ENCODE data around the gene FBLN2.
A peak's percentile ranks its signal among the peaks of the same experiment; 100 is the strongest.

The FBLN2 gene

DNA sequence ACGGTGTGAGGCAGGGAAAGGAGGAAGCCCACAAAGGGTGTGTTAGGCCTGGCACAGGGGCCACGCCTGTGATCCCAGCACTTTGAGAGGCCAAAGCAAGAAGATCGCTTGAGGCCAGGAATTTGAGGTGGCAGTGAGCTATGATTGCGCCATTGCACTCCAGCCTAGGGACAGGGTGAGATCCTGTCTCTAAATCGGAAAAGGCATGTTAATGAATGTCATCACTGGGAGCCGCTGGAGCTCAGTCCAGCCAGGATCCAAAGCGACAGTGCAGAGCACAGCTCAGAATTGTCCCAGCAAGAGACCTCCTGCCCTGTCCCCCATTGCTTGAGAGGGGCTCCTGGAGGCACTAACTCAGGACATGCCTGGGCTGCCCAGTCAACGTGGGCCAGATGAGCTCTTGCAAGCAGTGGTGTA lies 15.0 kb upstream of the FBLN2 start:
- DNase-seq, result no peak

DNA sequence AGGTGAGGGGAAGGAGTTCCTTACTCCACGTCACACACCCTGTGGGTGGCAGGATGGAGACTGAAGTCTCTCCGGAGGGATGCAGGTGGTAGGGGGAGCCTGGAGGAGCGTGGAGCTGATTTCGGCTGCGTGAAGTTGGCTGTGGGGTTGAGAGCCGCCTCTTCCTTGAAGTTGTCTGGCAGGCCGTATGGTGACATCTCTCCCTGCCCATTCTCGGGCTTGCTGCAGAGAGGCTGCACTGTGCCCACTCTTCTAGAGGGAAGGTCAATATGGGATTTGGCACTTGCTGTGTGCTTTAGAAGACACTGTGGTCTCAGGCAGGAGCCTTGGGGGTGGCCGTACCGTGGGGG lies 13.4 kb upstream of the FBLN2 start:
- DNase-seq, result no peak

DNA sequence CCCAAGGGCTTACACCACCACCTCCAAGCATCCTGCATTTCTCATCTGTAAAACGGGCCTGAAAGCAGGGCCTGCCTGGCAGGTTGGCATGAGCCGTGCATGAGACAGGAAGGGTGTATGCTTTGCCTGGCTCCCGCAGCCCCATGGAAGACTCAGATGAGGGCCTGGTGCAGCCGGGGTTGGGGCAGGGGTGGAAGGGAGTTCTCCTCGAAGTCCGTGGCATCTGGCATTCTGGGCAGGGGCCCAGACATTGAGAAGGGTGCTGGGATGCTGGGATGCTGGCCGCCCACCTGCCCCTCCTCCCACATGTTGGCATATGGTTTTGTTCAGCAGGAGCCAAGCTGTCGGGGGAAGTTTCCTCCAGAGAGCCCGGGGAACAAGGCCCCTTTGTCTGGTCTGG lies 13.0 kb upstream of the FBLN2 start:
- no peak for DNase-seq

DNA sequence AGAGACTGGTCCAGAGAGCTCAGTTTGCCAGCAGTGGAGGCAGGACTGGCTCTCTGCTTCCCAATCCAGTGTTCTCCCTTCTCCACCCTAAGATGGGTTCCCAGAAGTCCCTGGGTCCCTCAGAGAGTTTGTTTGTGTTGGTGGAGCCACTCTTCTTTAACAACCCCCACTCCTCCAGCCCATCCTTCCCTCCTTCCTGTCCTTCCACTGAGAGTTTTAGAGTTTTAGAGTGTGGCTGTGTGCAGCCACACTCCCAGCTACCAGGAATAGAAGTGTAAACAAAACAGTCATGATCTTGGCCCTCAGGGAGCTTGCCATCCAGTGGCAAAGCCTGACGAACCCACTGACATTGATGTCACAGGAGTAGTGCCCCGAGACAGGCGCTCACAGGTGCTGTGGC lies 12.5 kb upstream of the FBLN2 start:
- DNase-seq, result no peak

DNA sequence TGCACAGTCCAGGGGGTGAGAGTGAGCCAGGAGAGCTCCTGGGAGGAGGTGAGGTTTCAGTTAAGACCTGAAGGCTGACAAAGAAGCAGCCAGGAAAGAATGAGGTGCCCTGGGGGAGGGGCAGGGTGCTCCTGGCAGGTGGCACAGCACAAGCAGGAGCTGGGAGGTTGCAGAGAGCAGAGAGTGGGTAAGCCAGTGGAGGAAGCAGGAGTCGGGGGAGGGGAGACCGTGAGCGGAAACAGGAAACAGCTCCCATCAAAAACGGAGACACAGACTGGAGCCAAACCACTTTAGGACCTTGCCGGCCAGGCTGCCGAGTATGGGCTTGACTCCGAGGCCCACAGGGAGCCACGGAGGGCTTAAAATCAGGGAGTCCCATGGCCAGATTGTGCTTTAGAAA lies 12.1 kb upstream of the FBLN2 start:
- DNase-seq, result no peak

DNA sequence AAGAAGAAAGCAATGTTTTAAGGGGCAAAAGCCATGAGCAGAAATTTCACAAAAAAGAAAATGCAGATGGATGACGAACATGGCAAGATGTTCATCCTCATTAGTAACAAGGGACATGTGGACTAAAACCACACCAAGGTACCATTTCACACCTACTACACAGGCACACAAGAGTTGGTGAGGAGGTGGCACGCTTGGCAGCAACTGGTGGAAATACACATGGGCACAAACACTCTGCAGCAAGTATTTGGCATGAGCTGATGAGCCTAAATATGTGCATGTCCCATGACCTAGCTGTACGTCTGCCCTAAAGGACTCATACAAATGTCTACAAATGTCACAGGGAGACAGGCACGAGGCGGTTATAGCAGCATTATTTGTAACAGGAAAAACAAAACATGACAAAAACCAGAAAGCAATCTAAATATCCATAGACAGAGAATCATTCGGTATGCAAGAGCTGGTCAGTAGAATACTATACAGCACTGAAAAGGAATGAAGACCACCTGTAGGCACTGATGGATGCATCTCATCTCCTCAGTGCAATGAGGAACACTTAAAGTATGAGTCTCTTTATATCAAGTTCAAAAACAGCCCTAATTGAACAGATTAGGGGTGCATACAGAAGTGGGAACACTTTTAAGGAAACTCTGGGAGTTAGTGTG lies 11.5 kb upstream of the FBLN2 start:
- DNase-seq, result no peak

DNA sequence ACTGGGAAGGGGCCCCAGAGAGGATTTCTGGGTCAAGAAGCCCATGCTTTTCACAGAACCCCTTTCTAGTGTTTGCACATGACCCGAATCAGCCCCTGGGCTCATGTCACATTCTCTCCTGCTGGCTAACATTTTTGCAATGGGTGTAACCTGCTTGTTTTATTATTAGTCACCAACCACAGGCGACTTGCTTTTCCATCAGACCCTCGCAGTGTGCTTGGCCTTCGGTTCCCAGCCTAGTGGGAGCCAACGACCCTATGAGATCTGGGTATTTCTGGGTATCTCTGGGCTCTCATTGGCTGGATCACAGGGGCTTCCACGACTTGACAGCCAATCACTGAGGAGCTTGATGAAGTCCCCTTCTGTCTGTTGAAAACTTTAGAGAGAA lies 11.0 kb upstream of the FBLN2 start:
- no peak for DNase-seq

DNA sequence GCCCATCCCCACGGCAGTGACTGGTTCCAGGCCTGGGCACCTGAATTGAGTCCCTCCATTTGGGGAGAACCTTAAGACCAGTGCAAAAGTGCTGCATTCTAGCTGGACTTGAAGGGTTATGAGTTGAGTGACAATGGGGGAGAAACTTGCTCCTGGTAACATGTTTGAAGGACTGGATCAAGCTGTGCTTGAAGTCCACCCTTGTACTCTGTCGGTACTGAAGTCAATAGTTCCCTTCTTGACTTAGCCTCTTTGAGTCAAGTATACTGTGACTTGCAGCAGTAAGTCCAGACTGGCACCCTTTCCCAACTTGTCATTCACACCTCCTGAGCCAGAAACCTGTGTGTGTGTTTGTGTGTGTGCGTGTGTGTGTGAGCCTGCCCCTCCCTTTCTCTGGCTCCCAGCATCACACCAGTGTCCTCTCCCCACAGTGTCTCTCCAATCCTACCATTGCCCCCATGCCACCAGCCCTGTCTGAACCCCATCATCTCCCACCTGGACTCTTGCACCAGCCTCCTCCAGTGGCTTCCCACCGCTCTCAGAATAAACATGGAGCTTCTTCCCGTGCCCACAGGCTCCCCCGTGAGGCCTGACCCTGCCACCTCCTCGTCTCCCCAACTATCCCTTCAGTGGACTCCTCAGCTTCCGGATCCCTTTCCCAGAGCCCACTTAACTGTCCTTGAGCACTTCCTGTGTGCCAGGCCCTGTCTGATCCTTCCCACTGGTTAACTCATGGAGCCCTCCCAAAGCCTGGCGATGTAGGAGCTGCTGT lies 10.2 kb upstream of the FBLN2 start:
- DNase-seq, result no peak

DNA sequence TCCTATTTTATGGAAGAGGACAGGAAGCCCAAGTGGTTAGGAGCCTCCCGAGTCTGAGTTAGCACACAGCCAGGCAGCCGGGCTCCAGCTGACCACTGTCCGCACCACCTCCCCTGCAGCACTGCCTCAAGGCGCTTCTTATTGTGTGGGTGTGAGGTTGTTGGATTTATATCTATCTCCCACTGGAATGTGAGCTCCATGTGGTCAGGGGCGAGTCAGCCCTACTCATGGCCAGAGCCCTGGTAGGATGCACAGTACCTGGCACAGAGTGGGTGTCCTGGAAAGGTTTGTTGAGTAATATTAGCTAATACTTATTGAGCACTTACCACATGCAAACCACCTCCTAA lies 9.7 kb upstream of the FBLN2 start:
- DNase-seq, result no peak

DNA sequence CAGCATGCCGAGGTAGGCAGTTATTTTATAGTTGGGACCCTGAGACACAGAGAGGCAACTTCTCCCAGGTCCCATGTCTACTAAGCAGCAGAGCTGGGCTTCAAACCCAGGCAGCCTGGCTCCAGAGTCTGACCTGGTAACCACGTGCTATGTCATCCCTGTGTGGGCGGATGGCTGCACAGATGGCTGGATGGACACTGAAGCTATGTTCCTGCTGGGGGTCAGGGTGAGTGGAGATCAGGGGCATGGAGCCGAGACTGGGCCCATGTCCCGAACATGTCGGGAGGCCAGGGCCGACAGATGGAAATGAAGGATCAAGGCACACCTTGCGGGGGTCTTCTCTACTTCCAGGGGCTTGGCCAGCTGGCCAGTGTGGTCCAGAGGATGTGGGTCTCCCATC lies 9.3 kb upstream of the FBLN2 start:
- no peak for DNase-seq

DNA sequence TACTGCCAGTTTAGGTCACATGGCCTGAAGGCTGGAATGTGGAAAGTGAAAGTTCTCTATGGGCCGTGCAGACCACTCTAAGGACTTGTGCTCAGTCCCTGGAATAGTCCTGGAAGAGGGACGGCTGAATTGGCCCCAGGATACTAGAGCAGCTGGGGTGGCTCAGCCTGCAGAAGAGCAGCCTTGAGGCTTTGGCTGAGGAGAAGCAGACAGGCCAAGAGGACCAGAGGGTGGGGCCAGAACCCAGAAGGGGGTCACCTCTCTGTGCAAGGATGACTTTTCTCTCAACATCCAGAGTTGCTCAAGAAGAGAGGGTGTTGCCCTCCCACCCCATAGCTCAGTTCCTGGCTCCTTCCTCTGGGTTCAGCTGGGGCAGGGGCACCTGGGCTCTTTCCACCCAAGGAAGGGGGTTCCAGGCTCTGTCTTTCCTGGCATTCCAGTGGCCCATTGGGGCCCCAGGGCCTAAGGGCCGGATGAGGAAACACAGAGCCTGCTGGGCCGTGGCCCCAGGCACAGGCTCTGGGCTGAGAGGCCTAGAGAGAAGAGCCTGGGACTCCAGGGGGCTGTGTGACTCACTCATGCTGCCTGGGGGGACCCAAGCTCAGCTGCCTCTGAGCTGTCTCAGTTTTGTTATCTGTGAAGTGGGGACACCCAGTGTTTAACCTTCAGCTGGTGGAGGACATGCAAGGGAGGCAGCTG lies 8.5 kb upstream of the FBLN2 start:
- DNase-seq, result no peak

DNA sequence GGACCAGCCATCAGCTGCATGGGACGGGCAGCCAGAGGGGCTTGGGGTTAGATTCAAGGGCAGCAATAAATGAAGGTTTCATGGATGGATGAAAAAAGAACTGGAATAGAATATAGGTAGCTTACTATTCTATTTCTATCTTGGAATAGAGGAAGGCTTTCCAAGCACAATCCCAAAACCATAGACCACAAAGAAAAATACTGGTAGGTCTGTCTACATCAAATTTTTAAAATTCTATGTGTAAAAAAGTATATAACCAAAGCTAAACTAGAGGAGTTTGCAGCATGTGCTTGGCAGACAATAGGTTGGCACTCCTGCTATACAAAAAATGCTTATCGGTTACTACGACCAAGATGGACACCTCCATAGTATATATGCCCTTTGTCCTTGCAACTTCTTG lies 7.2 kb upstream of the FBLN2 start:
- DNase-seq, result no peak

DNA sequence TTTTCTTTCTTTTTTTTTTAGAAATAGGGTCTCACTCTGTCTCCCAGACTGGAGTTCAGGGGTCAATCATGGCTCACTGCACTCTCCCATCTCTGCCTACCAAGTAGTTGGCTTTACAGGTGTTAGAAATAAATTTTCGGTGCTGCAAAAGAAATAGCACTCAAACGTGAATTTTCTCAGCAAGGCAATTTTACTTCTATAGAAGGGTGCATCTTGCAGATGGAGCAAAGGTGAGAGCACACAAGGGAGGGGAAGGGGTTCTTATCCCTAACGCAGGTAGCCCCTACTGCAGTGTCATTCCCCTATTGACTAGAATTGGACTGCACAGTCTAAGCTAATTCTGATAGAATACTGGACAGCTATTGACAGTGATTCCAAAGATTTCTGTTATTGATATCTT lies 6.8 kb upstream of the FBLN2 start:
- no peak for DNase-seq

DNA sequence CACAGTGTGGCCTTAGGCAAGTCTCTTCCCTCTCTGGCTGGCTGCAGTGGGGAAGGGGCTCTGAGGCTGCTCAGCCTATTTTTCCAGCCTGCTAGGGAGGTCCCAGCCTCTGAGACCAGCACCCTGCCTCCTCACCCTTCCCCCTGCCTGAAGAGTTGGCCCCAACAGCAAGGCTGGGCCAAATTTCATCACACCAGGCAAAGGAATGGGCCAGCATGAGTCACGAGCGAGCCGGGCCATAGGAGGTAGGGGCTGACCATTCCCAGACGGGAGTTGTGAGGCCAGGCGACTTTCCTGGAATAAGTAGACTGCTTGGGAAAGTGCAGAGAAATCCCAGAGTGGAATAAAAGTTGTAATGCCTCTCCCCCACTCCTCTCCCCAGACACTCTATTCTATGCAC lies 5.7 kb upstream of the FBLN2 start:
- DNase-seq, result no peak

DNA sequence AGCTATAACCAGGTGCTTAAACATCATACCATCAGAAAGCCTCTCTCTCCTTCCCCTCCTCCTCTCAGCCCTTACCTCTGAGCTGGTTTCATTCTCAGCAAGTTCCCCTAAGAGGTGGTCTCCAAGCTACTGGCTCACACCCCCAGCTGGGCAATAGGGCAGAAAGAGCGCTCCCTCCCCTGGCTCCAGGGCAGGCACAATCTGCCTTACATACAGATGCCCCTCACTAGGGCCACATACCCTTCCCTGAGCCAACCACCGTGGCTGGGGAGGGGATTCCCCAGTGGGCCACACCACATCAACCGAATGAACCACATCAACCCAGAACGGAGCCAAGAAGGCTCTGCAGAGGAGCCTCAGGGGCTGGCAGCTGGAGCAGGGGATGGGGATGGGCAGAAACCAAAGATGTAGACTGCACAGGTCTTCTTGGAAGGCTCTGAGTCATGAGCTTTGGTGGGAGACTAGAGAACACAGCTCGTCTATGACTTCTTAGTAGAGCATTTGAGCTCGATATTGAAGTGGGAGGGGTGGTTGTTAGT lies 4.6 kb upstream of the FBLN2 start:
- DNase-seq, result peak; percentile 73

DNA sequence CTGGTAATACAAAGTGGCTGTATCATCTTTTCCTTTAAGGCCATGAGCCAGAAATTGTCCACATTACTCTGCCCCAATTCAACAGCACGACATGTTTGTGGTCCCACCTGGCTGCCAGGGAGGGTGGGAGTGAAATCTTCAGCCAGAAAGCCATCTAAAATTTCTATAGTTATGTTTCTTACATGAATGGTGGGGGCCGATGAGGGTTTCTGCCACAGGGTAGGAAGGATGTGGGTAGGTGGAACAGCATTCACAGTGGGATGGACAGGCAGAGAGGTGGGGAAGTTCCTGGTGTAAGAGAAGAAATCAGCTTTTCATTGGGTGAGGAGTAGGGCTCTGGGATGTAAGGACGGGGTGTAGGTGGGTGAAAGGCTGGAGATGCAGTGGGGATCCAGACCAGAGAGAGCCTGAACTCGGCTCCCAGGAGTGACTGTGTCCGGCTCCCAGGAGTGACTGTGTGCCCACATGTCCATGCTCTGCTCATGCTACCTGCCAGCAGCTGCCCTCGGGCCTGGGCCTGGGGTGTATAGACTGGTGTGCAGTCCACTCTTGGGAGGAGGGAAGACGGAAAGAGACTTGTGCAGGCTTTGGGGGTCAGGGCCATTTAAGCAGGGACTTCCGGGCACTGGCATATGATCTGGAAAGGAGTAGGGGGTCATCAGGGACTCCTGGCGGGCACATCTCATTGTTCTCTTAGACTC lies 3.8 kb upstream of the FBLN2 start:
- DNase-seq, result no peak

DNA sequence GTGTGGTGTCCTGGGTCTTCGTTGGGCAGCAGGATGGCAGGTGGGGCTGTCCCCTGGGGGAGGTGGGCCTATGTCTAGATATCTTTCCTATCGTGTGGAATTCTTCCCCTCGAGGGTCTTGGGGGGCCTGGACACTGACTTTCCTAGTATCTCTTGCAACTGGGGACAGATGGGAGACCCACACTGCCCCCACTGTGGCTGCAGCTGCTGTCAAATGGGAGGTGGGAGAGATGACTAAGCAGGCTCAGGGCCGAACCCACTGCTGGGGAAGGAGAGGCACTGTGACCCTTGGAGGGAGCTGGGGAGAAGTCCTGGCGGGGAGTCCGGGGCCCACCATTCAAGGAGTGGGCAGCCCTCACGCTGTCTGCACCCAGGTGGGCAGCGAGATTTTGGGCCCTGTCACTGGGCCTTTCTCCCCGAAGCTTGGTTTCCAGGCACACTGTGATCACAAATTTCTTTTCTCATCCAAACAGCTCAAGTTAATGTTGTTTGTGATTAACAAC lies 2.9 kb upstream of the FBLN2 start:
- no peak for DNase-seq

DNA sequence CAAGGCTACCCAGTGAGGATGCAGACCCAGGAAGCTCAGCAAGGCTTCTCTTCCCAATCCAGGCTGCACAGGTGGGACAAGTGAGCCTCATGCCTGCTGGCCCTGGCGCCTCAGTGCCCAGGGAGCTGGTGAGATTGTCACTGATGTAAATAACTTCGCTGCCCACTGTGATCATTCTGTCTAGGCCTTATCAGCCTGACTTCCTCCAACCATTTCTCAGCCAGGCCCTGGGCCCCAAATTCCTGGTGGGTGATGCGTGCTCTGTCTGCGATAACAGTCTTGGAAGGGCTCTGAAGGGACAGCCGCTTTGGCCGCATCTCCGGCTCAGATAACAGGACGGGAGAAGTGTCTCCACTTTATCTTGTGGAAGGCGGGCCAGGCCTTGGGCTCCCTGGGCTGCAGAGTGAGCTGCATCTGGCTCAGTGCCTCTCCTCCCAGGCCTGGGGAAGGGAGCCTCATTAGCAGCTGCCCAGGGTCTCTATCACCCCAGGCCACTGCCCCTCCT lies 2.2 kb upstream of the FBLN2 start:
- no peak for DNase-seq

DNA sequence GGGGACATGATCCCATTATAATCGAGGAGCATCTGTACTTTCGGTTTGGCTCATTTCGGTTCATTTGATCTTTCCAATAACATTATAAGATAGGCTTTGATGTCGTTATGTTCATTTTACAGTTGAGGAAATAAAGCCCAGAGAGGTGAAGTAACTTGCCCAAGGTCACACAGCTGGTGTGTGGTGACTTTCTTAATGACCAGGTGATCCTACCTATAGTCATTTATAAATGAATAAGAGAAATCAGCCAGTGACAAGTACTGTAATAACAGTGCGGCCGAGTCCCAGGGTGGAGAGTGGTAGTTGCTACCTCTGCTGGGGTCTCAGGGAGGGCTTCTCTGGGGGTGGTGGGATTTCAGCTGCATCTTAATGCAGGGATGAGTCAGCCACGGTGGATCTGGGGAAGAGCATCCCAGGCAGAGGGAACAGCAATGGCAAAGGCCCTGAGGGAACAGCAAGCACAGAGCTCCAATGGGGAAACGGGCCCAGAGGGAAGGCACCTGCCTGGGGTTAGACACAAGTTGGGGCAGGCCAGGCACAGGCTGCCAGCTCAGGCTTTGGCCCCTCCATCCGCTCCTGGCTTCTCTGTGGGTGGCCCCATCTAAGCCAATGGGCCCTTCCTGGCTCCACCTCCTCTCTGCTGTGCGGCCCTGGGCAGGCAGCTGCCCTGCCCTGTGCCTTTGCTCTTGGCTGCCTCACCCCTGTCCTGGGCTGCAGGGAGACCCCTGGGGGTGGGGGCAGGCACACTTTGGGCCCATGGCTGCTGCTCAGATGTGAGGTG lies 1.1 kb upstream of the FBLN2 start:
- DNase-seq, result no peak

DNA sequence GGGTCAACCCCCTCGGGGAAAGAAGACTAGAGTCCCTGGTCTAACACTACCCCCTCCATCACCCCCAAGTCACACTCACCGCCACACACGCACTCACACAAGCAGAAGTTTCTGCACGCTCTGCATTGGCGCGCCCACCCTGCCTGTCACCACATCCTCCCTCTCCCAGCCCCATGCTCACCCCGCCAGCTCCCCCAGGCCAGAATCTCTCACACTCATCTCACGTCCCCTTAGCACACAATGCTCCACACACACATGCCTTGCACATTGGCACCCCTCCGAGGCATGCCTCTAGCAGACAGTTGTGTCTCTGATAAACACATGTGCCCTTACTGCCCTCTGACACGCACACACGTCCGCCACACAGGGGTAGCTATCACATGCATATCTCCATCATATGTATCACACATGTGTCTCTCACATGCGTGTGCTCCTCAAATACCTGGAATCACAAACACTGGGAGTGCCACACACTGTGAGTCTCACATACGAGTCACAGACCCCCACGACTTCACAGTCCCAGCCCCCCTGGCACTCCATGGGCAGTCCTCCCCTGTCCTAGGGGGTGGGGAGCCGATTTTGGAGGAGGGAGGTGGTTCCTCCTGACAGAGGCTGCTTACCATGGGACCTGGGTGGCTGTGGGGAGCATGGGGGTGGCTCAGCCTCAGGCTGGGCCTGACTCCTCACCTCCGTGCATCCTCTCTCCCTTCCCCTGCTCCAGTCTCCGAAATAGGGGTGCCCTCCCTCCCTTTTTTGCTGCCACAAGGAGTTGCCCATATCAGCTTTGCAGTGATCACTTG lies 898 bp downstream of the FBLN2 start:
- no peak for DNase-seq

DNA sequence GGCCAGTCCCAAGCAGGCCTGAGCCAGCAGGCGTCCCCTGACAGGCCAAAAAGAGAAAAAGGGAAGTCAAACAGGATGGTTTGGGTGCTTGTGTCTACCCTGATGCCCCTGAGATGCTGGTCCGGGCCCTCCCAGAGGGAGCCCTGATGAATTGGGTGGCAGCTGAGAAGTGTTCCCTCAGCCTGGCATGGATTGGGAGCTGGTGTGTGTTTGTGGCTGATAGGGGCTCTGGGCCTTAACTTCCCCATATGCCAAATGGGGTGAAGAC lies 1.4 kb downstream of the FBLN2 start:
- DNase-seq, result no peak

Data from activated effector memory CD4-positive, alpha-beta T cell treated with anti-CD3 and anti-CD28 coated beads, Interleukin-2, amount 50 U/mL, for 16 hours (primary cell).